ENCODE measurements around the gene PDHA2.

DNA sequence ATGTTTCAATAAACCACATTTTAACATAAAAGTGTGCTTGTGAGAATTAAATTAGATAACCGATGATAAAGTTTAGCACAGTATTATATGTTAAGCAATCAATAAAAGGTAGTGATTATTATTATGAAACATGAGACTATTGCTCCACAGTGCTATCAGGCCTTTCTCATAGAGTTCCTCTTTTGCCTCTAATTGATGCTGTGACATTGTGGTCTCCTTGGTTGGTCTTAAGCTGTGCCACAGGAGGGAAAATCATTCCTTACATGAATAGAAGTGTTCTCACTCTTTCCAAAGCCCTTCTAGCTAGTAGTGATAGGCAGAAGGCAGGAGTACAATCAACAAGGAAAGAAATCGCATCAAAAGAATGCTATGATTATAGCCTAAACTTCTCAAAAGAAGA lies 9.2 kb upstream of the PDHA2 start:
- TF ChIP-seq, protein P1, sequence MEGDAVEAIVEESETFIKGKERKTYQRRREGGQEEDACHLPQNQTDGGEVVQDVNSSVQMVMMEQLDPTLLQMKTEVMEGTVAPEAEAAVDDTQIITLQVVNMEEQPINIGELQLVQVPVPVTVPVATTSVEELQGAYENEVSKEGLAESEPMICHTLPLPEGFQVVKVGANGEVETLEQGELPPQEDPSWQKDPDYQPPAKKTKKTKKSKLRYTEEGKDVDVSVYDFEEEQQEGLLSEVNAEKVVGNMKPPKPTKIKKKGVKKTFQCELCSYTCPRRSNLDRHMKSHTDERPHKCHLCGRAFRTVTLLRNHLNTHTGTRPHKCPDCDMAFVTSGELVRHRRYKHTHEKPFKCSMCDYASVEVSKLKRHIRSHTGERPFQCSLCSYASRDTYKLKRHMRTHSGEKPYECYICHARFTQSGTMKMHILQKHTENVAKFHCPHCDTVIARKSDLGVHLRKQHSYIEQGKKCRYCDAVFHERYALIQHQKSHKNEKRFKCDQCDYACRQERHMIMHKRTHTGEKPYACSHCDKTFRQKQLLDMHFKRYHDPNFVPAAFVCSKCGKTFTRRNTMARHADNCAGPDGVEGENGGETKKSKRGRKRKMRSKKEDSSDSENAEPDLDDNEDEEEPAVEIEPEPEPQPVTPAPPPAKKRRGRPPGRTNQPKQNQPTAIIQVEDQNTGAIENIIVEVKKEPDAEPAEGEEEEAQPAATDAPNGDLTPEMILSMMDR (optimal IDR thresholded peaks at IDR 0.05 in 1 of 3, IDR thresholded peaks at IDR 0.05 in 1 of 3, conservative IDR thresholded peaks at IDR 0.05 in 1 of 3; ENCODE audit: extremely low read depth in 1 of 3, insufficient read depth in 2 of 3, low read length in 3 of 3), result no peak
- TF ChIP-seq EZH2 (IDR thresholded peaks at IDR 0.05; ENCODE audit: low read length), result no peak
